HFFc6 (cell line): ENCODE results near the gene CYTH4. TPM values are rescaled to one million over a fixed set of nuclear protein-coding genes. Genes with fewer than 3 reads are reported as not detected.

Experiments used
- DNase-seq: peaks from one replicate; pipeline ENCODE4 v3.0.0-alpha.2; 2018
- H3K27ac Mint-ChIP-seq: 2 replicates; pipeline ENCODE4 v1.8.0; 2020; ENCODE audit warnings: mild to moderate bottlenecking, mixed read lengths
- H3K27me3 Mint-ChIP-seq: 2 replicates; pipeline ENCODE4 v1.8.0; 2021; ENCODE audit warnings: mild to moderate bottlenecking, moderate library complexity, mixed read lengths; ENCODE audit not compliant: insufficient read depth
- H3K36me3 Mint-ChIP-seq: 2 replicates; pipeline ENCODE4 v1.8.0; 2021; ENCODE audit warnings: low read depth, mixed read lengths
- H3K4me1 Mint-ChIP-seq: 2 replicates; pipeline ENCODE4 v1.8.0; 2020; ENCODE audit warnings: low read depth, mixed read lengths
- H3K4me3 Mint-ChIP-seq: 2 replicates; pipeline ENCODE4 v1.8.0; 2020; ENCODE audit warnings: mild to moderate bottlenecking, moderate library complexity, mixed read lengths
- H3K9me3 Mint-ChIP-seq: 2 replicates; pipeline ENCODE4 v1.8.0; 2020; ENCODE audit warnings: mild to moderate bottlenecking, mixed read lengths
- total RNA-seq, 6 experiments: library from RNA; stranded (reverse); fragmentation: NEBNext Ultra II Directional; extraction: Animal tissue kit (Norgen Biotek cat#: 25700); gene quantifications; 2 replicates in 1 of 6; 3 replicates in 5 of 6; pipeline ENCODE4 v1.2.3, GENCODE V29; 2021
- TF ChIP-seq, protein P1 (sequence below): fragments of 200-600 bp; sonication (generic); IDR thresholded peaks from 2 replicates; pipeline ENCODE4 v1.5.0; 2021; ENCODE audit warnings: antibody characterized with exemption, mild to moderate bottlenecking

Gene CYTH4
- total RNA-seq, 6 experiments from 2014 or later: 0.28 TPM; not detected in 5

DNA sequence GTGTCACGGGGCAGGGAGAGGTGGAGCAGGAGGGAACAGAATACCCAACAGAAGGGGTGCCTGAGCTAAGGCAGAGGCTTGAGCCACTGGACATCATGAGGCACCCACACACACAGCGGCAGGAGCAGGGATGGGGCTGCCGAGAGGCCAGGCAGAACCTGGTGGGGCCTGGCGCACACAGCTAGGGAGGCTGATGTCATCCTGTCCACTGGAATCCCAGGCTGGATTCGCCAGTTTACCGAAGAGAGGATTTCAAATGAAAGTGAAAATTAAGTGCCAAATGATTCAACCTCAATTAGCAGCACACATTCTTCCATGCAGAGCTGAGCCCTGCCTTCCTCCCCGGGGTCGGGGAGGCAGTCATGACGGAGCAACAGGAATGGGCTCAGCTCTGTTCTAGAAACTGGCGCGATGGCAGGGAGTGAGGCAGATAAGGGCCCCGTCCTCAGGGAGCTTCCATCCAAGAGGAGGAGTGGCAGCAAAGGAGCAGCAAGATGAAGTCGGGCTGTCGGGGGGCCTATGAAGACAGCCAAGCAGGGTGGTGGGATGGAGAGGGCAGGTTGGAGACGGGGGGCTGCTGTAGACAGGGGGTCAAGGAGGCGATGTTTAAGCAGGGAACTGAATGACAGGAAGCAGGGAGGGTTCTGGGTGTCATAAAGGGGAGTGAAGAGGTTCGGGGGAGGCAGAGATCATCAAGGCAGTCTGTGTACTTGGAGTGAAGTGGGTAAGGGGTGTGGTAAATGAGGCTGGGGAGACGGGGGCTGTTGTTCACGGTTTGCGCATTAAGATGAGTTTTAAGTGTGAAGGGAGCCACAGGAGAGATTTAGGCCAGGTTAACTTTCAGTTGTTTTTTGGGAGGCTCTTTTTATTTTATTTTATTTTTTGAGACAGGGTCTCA lies 44.7 kb upstream of the CYTH4 start:
- peaks cover 11% of the 10 kb centered on the region for H3K27me3 Mint-ChIP-seq
- no peak overlapping the region for H3K4me3 Mint-ChIP-seq
- no peaks in the 10 kb centered on the region for H3K9me3 Mint-ChIP-seq
- peaks cover 6% of the 10 kb centered on the region for H3K4me1 Mint-ChIP-seq
- TF ChIP-seq, protein P1, sequence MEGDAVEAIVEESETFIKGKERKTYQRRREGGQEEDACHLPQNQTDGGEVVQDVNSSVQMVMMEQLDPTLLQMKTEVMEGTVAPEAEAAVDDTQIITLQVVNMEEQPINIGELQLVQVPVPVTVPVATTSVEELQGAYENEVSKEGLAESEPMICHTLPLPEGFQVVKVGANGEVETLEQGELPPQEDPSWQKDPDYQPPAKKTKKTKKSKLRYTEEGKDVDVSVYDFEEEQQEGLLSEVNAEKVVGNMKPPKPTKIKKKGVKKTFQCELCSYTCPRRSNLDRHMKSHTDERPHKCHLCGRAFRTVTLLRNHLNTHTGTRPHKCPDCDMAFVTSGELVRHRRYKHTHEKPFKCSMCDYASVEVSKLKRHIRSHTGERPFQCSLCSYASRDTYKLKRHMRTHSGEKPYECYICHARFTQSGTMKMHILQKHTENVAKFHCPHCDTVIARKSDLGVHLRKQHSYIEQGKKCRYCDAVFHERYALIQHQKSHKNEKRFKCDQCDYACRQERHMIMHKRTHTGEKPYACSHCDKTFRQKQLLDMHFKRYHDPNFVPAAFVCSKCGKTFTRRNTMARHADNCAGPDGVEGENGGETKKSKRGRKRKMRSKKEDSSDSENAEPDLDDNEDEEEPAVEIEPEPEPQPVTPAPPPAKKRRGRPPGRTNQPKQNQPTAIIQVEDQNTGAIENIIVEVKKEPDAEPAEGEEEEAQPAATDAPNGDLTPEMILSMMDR: no peak
- no peak for DNase-seq
- H3K36me3 Mint-ChIP-seq: no peaks in the 10 kb centered on the region
- H3K27ac Mint-ChIP-seq: no peak overlapping the region

DNA sequence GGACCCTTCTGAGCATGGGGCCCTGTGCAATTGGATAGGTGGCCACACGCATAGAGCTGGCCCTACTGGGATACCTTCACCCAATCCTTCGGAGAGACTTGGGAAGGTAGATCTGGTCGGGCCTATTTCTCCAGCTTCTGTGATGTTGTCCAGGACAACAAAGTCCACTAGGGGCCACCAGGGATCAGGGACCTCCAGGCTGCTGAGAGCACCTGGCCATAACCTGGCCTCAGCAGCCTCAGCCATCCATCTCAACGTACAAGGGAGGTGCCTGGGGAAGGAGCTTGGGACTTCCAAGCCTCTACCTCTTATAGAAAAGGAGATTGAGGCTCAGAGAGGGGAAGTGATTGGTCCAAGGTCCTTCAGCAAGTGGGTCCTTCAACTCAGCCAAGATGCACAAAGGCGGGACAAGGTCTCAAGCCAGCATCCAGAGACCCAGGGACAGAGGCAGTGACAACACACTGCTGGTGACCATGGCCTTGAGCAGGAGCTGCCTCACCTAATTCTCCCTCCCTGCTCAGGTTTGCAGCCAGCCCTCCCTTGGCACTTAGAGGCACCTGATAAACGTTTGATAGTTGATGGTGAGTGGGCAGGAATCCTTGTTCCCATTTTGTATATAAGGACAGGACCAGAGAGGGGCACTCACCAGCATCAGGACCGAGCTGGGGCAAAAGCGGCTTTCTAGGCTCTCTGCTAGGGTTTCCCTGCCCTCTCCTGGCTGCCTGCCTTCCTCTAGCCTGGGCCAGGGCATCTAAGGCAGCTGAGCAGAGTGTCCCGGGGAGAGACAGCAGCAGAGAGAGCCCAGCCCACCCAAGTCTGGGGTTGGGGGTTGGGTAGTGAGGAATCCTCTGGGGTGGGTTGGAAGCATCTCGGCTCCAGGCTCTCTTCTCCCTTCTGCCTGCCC lies 42.7 kb upstream of the CYTH4 start:
- no peaks in the 10 kb centered on the region for H3K36me3 Mint-ChIP-seq
- peaks cover 11% of the 10 kb centered on the region for H3K27me3 Mint-ChIP-seq
- no peak for DNase-seq
- TF ChIP-seq, protein P1: no peak
- H3K9me3 Mint-ChIP-seq: no peaks in the 10 kb centered on the region
- no peak overlapping the region for H3K4me3 Mint-ChIP-seq
- peaks cover 14% of the 10 kb centered on the region for H3K4me1 Mint-ChIP-seq
- no peak overlapping the region for H3K27ac Mint-ChIP-seq

DNA sequence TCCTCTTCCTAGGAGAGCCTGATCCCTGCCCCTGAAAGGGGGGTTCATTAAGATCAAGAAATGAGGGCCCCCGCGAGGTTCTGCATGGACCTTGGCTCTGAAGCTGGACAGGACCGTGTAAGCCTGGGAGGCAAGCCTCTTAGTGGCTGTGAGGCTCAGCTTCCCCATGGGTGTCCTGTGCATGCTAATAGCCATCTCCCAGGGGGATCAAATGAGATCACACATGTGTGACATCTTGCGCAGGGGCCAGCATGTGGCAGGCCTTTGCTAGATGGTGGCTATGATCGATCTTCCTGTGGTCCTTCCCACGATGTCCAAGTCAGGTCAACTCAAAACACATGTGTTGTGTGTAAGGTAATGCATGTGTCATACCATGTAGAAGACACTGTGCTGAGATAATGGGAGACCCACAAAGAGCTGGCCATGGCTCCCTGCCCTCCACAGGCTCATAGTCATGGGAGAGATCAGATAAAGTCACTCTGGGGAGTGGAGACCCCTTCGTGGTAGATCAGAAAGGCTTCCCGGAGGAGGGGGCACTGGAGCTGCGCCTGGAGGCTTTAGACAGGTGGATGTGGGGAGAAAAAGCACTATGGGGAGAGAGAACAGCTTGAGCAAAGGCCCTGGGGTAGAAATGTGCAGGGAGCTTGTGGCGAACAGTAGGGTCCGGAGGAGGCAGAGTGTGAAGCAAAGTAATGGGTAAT lies 41.9 kb upstream of the CYTH4 start:
- H3K4me1 Mint-ChIP-seq: peaks cover 17% of the 10 kb centered on the region
- no peak for DNase-seq
- H3K36me3 Mint-ChIP-seq: no peaks in the 10 kb centered on the region
- no peaks in the 10 kb centered on the region for H3K9me3 Mint-ChIP-seq
- H3K27me3 Mint-ChIP-seq: peaks cover 6% of the 10 kb centered on the region
- TF ChIP-seq, protein P1: no peak
- no peak overlapping the region; the same call in 1 of the 2 replicates for H3K27ac Mint-ChIP-seq
- no peak overlapping the region for H3K4me3 Mint-ChIP-seq

DNA sequence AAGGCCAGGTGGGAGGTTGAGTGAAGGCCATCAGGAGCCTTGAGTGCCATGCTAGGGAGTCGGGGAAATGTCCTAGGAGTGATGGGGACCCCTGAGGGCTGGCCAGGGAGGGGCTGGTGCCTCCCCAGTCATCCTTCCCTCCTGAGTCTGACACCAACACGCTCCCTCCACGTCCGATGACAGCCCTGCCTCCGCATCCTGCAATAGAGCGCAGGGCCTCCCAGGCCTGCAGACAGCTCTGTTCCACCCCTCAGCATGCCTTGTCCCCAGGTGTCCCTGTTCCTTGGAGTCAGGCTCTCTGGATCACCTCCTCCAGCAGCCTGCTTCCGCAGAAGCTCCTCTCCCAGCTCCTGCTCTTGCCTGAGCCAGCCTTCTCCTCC lies 41.4 kb upstream of the CYTH4 start:
- Mint-ChIP-seq H3K4me1 (peaks cover 17% of the 10 kb centered on the region), H3K9me3 (no peaks in the 10 kb centered on the region), H3K36me3 (no peaks in the 10 kb centered on the region), H3K4me3 (no peak overlapping the region), H3K27me3 (peaks cover 6% of the 10 kb centered on the region), H3K27ac (no peak overlapping the region; the same call in 1 of the 2 replicates)
- no peak for DNase-seq
- TF ChIP-seq, protein P1: no peak
